RWPE1 (cell line): ENCODE data around the gene PTPRN2.

ENCODE experiments used
- CTCF ChIA-PET: fragments of 350-600 bp; sonication (Branson Sonifier 250); formaldehyde crosslinking; extraction: SDS; loops from one replicate; lab custom pipeline; 2021; lab: Yijun Ruan, JAX
- POLR2A ChIA-PET: fragments of 400-600 bp; formaldehyde crosslinking; extraction: SDS; loops from one replicate; lab custom pipeline; 2020; ENCODE audit warnings: antibody characterized with exemption; ENCODE audit not compliant: low non-redundant PET; lab: Yijun Ruan, JAX
- DNase-seq: peaks from one replicate; pipeline ENCODE4 v3.0.0; 2012; ENCODE audit warnings: low spot score
- H3K27ac ChIP-seq: fragments of 450-650 bp; 2 replicates; pipeline ENCODE4 v1.5.1; 2017
- TF ChIP-seq, protein P1 (sequence below): fragments of 450-650 bp; conservative IDR thresholded peaks from 2 replicates; pipeline ENCODE4 v1.5.1; 2017; ENCODE audit warnings: low read depth, mild to moderate bottlenecking

PTPRN2 gene

DNA sequence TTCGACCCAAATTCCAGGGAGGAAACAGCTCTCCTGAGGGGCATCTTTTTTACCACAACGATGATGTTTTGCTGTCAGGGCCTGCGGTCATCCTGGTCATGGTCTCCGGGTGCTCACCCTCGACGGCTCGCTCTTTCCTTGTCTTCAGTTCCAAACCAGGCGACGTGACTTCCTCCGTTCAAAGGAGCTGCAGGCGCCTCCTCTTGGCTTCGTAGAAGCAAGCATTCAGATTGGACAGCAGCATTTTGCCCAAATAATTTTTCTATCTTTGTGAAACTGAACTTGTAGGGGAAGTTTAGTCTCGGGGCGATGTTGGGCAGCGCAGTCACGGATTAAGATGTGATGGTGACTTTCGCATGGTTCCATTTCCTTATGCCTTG, 1042.0 kb downstream of the PTPRN2 start:
- ChIA-PET POLR2A (no interaction called here), CTCF (no interaction called here)

DNA sequence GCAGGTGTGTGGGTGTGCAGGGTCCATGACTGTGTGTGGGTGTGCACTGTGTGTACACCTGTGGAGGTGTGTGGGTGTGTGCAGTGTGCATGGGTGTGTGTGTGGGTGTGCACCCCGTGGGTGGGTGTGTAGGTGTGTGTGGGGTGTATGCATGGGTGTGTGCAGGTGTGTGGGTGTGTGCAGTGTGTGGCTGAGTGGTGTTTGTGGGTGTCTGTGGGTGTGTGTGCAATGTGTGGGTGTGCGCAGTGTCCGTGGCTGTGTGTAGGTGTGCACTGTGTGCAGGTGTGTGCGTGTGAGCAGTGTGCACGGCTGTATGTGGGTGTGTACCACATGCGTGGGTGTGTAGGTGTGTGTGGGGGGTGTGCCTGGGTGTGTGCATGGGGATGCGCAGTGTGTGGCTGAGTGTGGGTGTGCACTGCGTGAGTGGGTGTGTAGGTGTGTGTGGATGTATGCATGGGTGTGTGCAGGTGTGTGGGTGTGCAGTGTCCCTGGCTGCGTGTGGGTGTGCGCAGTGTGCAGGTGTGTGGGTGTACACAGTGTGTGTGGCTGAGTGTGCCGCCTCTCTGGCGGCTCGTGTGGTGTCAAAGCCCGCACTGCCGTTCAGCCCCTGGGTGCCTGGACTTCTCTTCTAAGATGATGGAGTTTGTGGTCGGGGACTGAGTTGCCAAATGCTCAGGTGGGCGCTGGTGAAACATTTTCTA, 1042.5 kb downstream of the PTPRN2 start:
- POLR2A ChIA-PET = no interaction called here
- H3K27ac ChIP-seq = no peak overlapping the region
- TF ChIP-seq, protein P1, sequence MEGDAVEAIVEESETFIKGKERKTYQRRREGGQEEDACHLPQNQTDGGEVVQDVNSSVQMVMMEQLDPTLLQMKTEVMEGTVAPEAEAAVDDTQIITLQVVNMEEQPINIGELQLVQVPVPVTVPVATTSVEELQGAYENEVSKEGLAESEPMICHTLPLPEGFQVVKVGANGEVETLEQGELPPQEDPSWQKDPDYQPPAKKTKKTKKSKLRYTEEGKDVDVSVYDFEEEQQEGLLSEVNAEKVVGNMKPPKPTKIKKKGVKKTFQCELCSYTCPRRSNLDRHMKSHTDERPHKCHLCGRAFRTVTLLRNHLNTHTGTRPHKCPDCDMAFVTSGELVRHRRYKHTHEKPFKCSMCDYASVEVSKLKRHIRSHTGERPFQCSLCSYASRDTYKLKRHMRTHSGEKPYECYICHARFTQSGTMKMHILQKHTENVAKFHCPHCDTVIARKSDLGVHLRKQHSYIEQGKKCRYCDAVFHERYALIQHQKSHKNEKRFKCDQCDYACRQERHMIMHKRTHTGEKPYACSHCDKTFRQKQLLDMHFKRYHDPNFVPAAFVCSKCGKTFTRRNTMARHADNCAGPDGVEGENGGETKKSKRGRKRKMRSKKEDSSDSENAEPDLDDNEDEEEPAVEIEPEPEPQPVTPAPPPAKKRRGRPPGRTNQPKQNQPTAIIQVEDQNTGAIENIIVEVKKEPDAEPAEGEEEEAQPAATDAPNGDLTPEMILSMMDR = no peak
- CTCF ChIA-PET = no interaction called here
- no peak for DNase-seq

More for the DNA sequence above, 1042.0 kb downstream of the PTPRN2 start:
- TF ChIP-seq, protein P1 = no peak
- no peak overlapping the region for H3K27ac ChIP-seq
- no peak for DNase-seq

DNA sequence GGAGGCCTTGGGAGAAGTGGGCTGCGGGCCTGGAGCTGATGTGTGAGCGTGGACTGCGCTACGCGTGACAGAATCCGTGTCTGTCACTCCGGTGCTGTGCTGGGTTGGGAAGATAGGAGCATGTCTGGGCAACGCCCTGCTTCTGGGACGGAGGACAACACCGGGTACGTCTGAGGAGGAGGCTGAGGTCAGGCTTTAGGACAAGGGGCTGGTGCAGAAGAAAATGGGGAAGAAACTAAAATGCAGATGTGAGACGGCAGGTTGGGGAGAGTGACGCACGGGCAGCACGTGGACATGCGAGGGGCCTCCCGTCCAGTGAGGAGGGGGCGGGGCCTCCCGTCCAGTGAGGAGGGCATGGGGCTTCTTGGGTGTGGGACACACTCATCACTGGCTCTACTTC, 1043.4 kb downstream of the PTPRN2 start:
- TF ChIP-seq, protein P1 = no peak
- DNase-seq = no peak
- ChIA-PET POLR2A (no interaction called here), CTCF (no interaction called here)
- no peak overlapping the region for H3K27ac ChIP-seq

DNA sequence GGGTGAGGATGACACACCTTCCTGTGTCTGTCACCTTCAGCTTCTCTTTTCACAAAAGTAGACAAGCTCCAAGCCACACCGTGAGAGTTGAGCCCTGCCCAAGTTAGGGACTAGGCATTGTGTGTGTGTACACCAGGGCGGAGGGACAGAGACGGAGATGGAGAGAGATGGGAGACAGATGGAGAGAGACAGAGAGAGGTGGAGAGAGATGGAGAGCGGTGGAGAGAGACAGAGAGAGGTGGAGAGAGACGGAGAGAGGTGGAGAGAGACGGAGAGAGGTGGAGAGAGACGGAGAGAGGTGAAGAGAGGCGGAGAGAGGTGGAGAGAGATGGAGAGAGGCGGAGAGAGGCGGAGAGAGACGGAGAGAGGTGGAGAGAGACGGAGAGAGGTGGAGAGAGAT, 1043.8 kb downstream of the PTPRN2 start:
- CTCF ChIA-PET = no interaction called here
- TF ChIP-seq, protein P1 = no peak
- no peak overlapping the region for H3K27ac ChIP-seq
- no peak for DNase-seq
- POLR2A ChIA-PET = no interaction called here

DNA sequence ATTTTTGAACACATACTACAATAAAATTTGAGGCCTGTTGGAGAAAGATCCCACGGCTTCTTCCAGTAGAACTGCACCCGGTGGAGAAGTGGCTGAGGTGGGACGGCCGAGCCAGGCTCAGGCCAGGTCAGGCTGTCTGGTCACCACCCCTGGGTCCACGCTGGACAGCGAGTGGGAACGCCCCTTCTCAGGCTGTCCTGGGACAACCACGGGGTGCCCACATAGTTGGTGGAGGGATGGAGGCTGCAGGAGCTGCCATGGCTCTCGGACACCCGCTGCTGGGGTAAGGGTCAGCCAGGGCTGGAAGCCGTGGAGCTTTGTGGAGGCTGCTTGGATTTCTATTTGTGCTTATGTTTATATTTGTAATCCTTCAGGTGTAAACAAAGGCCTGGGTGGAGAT, 1044.3 kb downstream of the PTPRN2 start:
- POLR2A ChIA-PET = no interaction called here

DNA sequence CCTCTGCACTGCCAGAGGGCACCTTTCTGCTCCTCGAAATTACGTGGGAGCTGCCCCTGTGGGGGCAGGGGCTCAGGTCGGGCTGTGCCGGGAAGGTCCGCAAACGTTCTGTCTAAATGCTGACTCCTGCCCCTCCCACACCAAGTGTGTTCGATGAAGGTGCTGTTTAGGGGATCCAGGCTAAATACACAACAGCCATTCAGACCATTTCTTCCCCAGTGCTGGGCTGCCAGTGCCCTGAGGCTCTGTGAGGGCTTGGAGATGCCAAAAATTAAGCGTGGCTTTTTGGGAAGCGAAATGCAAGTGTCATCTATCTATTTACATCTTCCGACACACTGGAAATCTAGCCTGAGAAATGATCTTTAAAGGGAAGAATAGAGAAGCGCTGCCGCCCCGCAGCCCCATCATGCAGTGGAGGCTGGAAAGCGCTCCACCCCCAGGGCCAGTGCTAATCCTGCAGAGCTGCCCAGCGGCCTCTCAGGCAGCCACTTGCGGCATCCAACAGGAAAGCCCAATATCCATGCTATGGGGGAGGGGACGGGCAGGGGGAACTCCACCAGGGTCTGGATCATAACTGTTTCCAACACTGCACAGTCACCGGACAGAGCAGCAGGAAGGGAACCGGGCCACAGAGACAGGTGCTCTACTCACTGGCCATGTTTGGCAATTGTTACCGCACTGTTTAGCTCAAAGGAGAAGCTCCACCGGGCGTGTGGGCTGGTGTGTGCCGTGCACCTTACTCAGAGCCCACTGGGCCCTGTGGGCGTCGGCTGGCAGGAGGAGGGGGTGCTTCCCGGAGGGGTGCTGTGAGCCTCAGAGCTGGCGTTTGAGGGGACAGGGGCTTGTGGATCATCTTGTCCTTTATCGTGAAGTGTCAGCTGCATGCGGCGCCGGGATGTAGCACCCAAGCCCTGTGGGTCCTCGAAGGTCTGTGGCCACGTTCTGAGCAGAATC, 1045.3 kb downstream of the PTPRN2 start:
- ChIA-PET POLR2A (no interaction called here), CTCF (no interaction called here)
- no peak overlapping the region for H3K27ac ChIP-seq
- no peak for DNase-seq
- TF ChIP-seq, protein P1 = no peak

More for the DNA sequence above, 1044.3 kb downstream of the PTPRN2 start:
- CTCF ChIA-PET = no interaction called here
- DNase-seq = no peak
- TF ChIP-seq, protein P1 = no peak
- H3K27ac ChIP-seq = no peak overlapping the region
